ENCODE measurements around the gene GPR33.

DNA sequence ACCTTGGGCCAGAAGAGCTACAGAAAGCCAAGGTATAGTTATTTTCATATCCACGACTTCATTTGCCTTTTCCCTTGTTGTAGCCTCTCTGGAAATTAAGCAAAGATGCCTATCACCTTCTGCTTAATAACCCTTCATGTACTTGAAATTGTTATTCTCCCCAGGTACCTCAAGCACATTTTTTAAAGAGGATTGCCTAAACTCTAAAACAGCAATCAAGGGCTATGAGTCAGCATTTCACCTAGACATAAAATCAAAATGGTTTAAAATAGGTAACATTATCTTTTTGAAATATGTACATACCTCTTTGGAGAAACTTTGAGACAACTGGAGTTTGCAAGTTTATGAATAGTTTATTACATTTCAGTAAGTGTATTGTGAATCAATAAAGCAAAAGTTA, 42.1 kb downstream of the GPR33 start:
- TF ChIP-seq, protein P1, sequence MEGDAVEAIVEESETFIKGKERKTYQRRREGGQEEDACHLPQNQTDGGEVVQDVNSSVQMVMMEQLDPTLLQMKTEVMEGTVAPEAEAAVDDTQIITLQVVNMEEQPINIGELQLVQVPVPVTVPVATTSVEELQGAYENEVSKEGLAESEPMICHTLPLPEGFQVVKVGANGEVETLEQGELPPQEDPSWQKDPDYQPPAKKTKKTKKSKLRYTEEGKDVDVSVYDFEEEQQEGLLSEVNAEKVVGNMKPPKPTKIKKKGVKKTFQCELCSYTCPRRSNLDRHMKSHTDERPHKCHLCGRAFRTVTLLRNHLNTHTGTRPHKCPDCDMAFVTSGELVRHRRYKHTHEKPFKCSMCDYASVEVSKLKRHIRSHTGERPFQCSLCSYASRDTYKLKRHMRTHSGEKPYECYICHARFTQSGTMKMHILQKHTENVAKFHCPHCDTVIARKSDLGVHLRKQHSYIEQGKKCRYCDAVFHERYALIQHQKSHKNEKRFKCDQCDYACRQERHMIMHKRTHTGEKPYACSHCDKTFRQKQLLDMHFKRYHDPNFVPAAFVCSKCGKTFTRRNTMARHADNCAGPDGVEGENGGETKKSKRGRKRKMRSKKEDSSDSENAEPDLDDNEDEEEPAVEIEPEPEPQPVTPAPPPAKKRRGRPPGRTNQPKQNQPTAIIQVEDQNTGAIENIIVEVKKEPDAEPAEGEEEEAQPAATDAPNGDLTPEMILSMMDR (IDR thresholded peaks at IDR 0.05) = no peak
- no peak for TF ChIP-seq POLR2A (IDR thresholded peaks at IDR 0.05)
